ENCODE measurements around the gene BABAM2.
"Not testable (repeated sequence)": the region's sequence is repeated elsewhere in the genome, so short reads cannot be mapped to it uniquely, and the experiment has no call there.

BABAM2 gene

GRCh38 chr2:27881815-27882583 lies 8.5 kb upstream of the BABAM2 start:
- DNase-seq, result not testable (repeated sequence)

- DNase-seq, result not testable (repeated sequence)
Measured at GRCh38 chr2:27882584-27882922, 8.0 kb upstream of the BABAM2 start.

GRCh38 chr2:27884601-27885000 lies 5.9 kb upstream of the BABAM2 start:
- DNase-seq, result no peak

- no peak for DNase-seq
Measured at GRCh38 chr2:27885234-27885633, 5.3 kb upstream of the BABAM2 start.

GRCh38 chr2:27885661-27886060 lies 4.9 kb upstream of the BABAM2 start:
- DNase-seq, result no peak

- no peak for DNase-seq
Measured at GRCh38 chr2:27886322-27886721, 4.2 kb upstream of the BABAM2 start.

GRCh38 chr2:27887111-27887510 lies 3.4 kb upstream of the BABAM2 start:
- no peak for DNase-seq

DNA sequence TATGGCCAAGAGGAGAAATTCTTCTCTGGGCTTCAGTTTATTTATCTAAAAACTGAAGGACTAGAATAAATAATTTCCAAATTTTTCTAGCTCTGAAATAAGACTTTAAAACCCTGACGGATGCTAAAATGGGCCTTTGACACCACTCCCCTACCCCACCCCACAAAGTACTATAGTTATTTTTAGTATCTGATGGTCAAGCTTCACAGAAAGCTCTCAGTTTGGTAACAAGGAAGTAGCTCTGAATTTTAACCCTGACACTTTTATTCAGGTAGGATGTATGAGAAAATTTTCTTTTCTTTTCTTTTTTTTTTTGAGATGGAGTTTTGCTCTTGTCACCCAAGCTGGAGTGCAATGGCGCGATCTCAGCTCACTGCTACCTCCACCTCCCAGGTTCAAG lies 2.7 kb upstream of the BABAM2 start:
- DNase-seq, result no peak

- no peak for DNase-seq
Measured at GRCh38 chr2:27888790-27889189, 1.7 kb upstream of the BABAM2 start.

GRCh38 chr2:27889774-27890145 lies 769 bp upstream of the BABAM2 start:
- DNase-seq, result no peak

GRCh38 chr2:27890924-27891672 lies 569 bp downstream of the BABAM2 start:
- DNase-seq, result peak; percentile 40 to 53

- DNase-seq, result no peak
Measured at GRCh38 chr2:27891673-27892105, 1.2 kb downstream of the BABAM2 start.

- peak in 1 of 2 experiments; percentile 13 for DNase-seq
Measured at GRCh38 chr2:27893006-27893405, 2.5 kb downstream of the BABAM2 start.

GRCh38 chr2:27897717-27898116 lies 7.2 kb downstream of the BABAM2 start:
- peak; percentile 14 to 21 for DNase-seq

GRCh38 chr2:27901234-27901633 lies 10.7 kb downstream of the BABAM2 start:
- DNase-seq, result no peak

GRCh38 chr2:27902098-27902497 lies 11.6 kb downstream of the BABAM2 start:
- no peak for DNase-seq

GRCh38 chr2:27903018-27903417 lies 12.5 kb downstream of the BABAM2 start:
- no peak for DNase-seq

- DNase-seq, result no peak
Measured at GRCh38 chr2:27903649-27904404, 13.3 kb downstream of the BABAM2 start.

DNA sequence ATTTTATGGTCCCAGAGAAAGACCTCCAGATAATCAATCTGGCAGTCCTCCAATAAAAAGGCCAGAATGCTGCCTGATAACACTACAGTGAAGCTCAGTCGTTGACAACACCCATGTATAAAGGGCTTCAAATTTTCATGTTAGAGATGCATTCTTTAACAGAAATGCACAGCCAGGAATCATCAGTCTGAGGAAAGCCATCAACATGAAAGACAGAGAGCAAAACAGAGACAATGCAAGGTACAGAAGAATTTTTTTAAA lies 13.8 kb downstream of the BABAM2 start:
- DNase-seq, result no peak

- no peak for DNase-seq
Measured at GRCh38 chr2:27906074-27906473, 15.5 kb downstream of the BABAM2 start.

- no peak for DNase-seq
Measured at GRCh38 chr2:27907547-27907946, 17.0 kb downstream of the BABAM2 start.

GRCh38 chr2:27909901-27910300 lies 19.4 kb downstream of the BABAM2 start:
- DNase-seq, result no peak

DNA sequence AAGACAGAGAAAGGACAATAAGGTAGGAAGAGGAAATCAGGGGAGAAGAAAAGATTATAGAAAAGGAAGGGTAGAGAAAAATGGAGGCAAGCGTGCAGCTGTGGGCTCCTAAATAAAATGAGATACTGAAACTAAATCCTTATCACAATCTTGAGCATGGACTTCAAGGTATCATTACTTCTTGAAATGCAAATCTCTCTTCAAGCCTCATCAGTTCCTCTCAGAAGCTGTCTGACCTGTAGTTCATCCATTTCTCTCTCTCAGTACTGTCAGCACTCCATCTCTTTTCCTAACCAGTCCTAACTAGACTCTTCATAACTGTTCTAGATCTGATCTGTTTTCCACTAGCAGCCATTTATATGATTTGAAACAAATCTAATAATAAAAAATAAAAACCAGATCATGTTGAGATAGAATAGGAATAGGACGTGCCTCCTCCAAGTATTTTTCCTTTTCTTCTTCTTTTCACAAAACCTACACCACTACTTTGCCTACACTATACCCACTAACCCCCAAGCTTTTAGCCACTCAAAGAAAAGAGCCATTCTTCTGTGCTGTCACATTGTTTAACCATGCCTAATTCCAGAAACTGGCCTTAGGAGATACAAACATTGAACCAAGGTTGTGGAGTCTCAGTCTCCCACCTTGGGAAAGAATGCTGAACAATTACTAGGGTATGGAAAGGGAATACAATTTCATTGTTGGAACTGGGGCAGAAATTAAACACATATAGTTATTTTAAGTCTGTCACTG lies 21.1 kb downstream of the BABAM2 start:
- DNase-seq, result no peak

Measured in AML-193 (cell line).